Esophagus muscularis mucosa (tissue), 3 donors: ENCODE data around the gene LRRK1.

Experiments used
- POLR2A ChIP-seq: fragments of 450-650 bp; IDR thresholded peaks from one replicate; pipeline ENCODE4 v1.6.1; 2017; ENCODE audit warnings: antibody characterized with exemption, moderate library complexity, mild to moderate bottlenecking, low read depth
- TF ChIP-seq, protein P1 (sequence below), 3 experiments: fragments of 200-600 bp in 2 of 3; fragments of 450-650 bp in 1 of 3; sonication (generic) in 2 of 3; IDR thresholded peaks; one replicate each; pipeline ENCODE4 v1.5.1; 2017 to 2019; ENCODE audit warnings: antibody characterized with exemption in 3 of 3, mild to moderate bottlenecking in 2 of 3, moderate library complexity in 1 of 3

DNA sequence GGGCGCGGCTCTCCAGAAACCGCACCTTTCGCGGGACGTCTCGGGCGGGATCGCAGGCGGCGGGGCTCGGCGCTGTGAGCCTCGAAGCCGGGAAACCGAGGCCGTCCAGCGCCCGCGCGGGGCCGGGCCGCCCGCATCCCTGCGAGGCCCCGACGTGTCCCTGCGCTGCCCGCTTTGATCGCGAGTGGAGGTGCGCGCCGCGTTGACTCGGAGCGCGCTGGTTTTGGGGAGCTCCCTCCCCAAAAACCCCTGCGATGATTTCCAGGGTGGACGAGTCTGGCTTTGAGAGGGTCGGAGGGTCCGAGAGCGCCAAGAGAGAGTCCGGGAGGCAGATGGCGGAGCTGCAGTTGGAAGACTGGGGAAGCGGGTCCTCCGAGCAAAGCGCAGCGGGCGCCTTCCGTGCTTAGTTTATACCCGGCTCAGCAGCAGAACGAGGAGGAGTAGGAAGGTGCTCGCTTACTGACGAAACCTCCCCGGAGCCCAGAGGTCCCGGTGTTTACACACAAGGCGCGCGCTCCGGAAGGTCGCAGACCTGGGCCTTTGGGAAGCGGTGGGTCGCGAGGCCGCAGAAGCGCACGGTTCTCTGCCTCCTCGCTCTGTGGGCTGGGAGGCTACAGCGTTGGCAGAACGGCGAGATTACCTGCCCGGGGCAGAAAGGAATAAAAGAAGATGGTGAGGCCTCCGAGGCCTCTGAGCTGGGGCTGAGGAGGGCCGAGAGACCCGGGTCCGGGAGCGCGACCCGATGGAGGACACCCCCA, 38.8 kb upstream of the LRRK1 start:
- TF ChIP-seq, protein P1, sequence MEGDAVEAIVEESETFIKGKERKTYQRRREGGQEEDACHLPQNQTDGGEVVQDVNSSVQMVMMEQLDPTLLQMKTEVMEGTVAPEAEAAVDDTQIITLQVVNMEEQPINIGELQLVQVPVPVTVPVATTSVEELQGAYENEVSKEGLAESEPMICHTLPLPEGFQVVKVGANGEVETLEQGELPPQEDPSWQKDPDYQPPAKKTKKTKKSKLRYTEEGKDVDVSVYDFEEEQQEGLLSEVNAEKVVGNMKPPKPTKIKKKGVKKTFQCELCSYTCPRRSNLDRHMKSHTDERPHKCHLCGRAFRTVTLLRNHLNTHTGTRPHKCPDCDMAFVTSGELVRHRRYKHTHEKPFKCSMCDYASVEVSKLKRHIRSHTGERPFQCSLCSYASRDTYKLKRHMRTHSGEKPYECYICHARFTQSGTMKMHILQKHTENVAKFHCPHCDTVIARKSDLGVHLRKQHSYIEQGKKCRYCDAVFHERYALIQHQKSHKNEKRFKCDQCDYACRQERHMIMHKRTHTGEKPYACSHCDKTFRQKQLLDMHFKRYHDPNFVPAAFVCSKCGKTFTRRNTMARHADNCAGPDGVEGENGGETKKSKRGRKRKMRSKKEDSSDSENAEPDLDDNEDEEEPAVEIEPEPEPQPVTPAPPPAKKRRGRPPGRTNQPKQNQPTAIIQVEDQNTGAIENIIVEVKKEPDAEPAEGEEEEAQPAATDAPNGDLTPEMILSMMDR (IDR thresholded peaks at IDR 0.05), result no peak
- no peak for TF ChIP-seq POLR2A
